HepG2 (cell line): ENCODE measurements around the gene PGP. TPM values are rescaled to one million over a fixed set of nuclear protein-coding genes. Genes with fewer than 3 reads are reported as not detected.

Source experiments
- ATAD3A ChIP-seq: sonication (generic); formaldehyde crosslinking; IDR thresholded peaks from 2 replicates; pipeline ENCODE4 v1.4.0; 2020; ENCODE audit warnings: missing genetic modification reagents
- HNF4G ChIP-seq, 2 experiments: sonication (generic) in 1 of 2; formaldehyde crosslinking in 1 of 2; IDR thresholded peaks; 2 replicates each; pipeline versions ENCODE4 v1.4.0 to v1.6.1; 2011 to 2020; ENCODE audit warnings: borderline replicate concordance in 2 of 2, low read depth in 2 of 2, mild to moderate bottlenecking in 2 of 2, low read length in 1 of 2, missing genetic modification reagents in 1 of 2, moderate library complexity in 1 of 2
- HOXD1 ChIP-seq: sonication (generic); formaldehyde crosslinking; IDR thresholded peaks from 2 replicates; pipeline ENCODE4 v1.5.0; 2020; ENCODE audit warnings: missing genetic modification reagents
- NR2C2 ChIP-seq: sonication (generic); formaldehyde crosslinking; IDR thresholded peaks from 2 replicates; pipeline ENCODE4 v1.4.0; 2020; ENCODE audit warnings: missing genetic modification reagents, mild to moderate bottlenecking, moderate library complexity, borderline replicate concordance
- POLR2A ChIP-seq, 2 experiments: IDR thresholded peaks; 2 replicates each; pipeline ENCODE4 v1.6.1; 2011; ENCODE audit warnings: low read depth in 2 of 2, low read length in 2 of 2, mild to moderate bottlenecking in 1 of 2, moderate library complexity in 1 of 2; ENCODE audit not compliant: insufficient read depth in 1 of 2
- SIX1 ChIP-seq: sonication (generic); formaldehyde crosslinking; IDR thresholded peaks from 2 replicates; pipeline ENCODE4 v1.4.0; 2020; ENCODE audit warnings: missing genetic modification reagents, borderline replicate concordance
- ZBTB1 ChIP-seq: sonication (generic); formaldehyde crosslinking; IDR thresholded peaks from 2 replicates; pipeline ENCODE4 v1.4.0; 2020; ENCODE audit warnings: missing genetic modification reagents, borderline replicate concordance
- ZBTB42 ChIP-seq: sonication (generic); formaldehyde crosslinking; IDR thresholded peaks from 2 replicates; pipeline ENCODE4 v1.5.0; 2020; ENCODE audit warnings: mild to moderate bottlenecking, missing genetic modification reagents
- ZKSCAN5 ChIP-seq: sonication (generic); formaldehyde crosslinking; IDR thresholded peaks from 2 replicates; pipeline ENCODE4 v1.5.1; 2020; ENCODE audit warnings: mild to moderate bottlenecking, missing genetic modification reagents
- ZMYM4 ChIP-seq: sonication (generic); formaldehyde crosslinking; IDR thresholded peaks from 2 replicates; pipeline ENCODE4 v1.8.1; 2023; ENCODE audit warnings: mild to moderate bottlenecking, missing genetic modification reagents
- ZNF251 ChIP-seq: sonication (generic); formaldehyde crosslinking; IDR thresholded peaks from 2 replicates; pipeline ENCODE4 v1.9.0; 2021; ENCODE audit warnings: mild to moderate bottlenecking, missing genetic modification reagents
- ZNF34 ChIP-seq: sonication (generic); formaldehyde crosslinking; IDR thresholded peaks from 2 replicates; pipeline ENCODE4 v1.4.0; 2020; ENCODE audit warnings: mild to moderate bottlenecking, missing genetic modification reagents, borderline replicate concordance
- ZNF543 ChIP-seq: sonication (generic); formaldehyde crosslinking; IDR thresholded peaks from 2 replicates; pipeline ENCODE4 v1.4.0; 2020; ENCODE audit warnings: mild to moderate bottlenecking, missing genetic modification reagents
- ZNF556 ChIP-seq: sonication (generic); formaldehyde crosslinking; IDR thresholded peaks from 2 replicates; pipeline ENCODE4 v1.4.0; 2020; ENCODE audit warnings: mild to moderate bottlenecking, missing genetic modification reagents, borderline replicate concordance
- polyA plus RNA-seq, 8 experiments: library from polyadenylated mRNA; depleted of rRNA in 3 of 8; stranded (reverse) in 7 of 8; unstranded in 1 of 8; fragments of >200 nt; fragmentation: Illumina TruSeq in 4 of 8; extraction: Trizol in 4 of 8; gene quantifications; 2 replicates each; pipeline versions ENCODE4 v1.2.1 to v1.2.3, GENCODE V29; 2011 to 2016; ENCODE audit warnings: low read depth in 4 of 8, missing spikeins in 1 of 8, mixed read lengths in 1 of 8; ENCODE audit not compliant: insufficient read depth in 1 of 8
- total RNA-seq, 5 experiments: library from RNA; depleted of rRNA; stranded (reverse); fragments of >200 nt; fragmentation: Illumina TruSeq; extraction: Trizol; gene quantifications; 2 replicates each; pipeline ENCODE4 v1.2.3, GENCODE V29; 2016; ENCODE audit warnings: low read depth in 1 of 5
- TF ChIP-seq, protein P1 (sequence below): sonication (generic); formaldehyde crosslinking; IDR thresholded peaks from 2 replicates; pipeline ENCODE4 v1.5.1; 2020; ENCODE audit warnings: mild to moderate bottlenecking, missing genetic modification reagents, borderline replicate concordance
- TF ChIP-seq, protein P2 (sequence below): IDR thresholded peaks from 2 replicates; pipeline ENCODE4 v1.6.1; 2016; ENCODE audit warnings: low read depth, control low read depth
- TF ChIP-seq, protein P3 (sequence below): sonication (generic); formaldehyde crosslinking; IDR thresholded peaks from 2 replicates; pipeline ENCODE4 v1.4.0; 2020; ENCODE audit warnings: missing genetic modification reagents; ENCODE audit errors: not compliant biosample characterization

PGP gene
- total and polyA plus RNA-seq, 2 of the 13 experiments (the other 11 are each of a cell fraction or from before 2014, with no cell fraction given), result 7.3 to 18.3 TPM

DNA sequence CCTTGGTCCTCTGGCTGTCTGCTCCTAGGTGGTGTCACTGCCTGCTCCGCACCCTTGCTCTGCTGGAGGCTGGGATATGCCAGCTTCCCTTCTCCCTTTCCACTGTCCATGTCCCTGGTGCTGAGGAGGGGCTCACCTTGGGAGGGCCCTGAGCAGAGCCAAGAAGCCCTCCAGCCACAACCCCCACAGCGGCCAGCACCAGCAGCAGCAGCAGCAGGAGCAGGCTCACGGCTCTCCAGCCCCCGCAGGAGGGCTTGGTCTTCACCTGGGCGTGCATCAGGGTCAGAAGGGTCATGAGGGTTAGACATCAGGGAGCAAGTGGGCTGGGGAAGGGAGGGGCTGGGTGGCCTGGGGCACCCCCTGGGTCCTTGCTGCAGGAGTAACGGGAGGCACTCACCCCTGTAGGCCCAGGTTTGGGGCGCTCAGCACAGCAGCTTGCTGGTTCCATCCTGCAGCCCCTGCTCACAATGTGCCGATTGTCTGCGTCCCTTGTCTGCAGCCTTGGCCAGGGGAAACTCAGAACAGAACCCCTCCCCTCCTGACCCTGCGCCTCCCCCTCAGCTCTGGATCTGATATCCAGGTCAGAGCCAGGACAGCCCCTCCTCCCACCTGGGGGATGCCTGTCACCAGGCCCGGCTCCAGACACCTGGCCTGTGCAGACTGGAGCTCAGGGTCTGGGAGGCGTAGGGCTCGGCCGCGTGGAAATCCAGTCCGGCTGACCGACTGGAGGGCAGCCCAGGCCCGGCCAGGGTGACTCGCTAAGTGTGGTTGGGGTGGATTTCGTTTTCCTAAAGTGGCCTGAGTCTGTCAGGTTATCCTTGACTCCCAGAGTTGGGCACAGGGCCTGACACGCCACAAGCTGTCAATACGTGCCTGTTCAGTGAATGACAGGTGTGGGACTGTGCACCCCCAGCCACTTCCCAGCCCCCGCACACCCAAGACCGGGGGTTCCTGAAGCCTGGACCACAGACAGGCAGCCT, 4.0 kb downstream of the PGP start, which contains the start of gene BRICD5 (continued):
- TF ChIP-seq, protein P1, sequence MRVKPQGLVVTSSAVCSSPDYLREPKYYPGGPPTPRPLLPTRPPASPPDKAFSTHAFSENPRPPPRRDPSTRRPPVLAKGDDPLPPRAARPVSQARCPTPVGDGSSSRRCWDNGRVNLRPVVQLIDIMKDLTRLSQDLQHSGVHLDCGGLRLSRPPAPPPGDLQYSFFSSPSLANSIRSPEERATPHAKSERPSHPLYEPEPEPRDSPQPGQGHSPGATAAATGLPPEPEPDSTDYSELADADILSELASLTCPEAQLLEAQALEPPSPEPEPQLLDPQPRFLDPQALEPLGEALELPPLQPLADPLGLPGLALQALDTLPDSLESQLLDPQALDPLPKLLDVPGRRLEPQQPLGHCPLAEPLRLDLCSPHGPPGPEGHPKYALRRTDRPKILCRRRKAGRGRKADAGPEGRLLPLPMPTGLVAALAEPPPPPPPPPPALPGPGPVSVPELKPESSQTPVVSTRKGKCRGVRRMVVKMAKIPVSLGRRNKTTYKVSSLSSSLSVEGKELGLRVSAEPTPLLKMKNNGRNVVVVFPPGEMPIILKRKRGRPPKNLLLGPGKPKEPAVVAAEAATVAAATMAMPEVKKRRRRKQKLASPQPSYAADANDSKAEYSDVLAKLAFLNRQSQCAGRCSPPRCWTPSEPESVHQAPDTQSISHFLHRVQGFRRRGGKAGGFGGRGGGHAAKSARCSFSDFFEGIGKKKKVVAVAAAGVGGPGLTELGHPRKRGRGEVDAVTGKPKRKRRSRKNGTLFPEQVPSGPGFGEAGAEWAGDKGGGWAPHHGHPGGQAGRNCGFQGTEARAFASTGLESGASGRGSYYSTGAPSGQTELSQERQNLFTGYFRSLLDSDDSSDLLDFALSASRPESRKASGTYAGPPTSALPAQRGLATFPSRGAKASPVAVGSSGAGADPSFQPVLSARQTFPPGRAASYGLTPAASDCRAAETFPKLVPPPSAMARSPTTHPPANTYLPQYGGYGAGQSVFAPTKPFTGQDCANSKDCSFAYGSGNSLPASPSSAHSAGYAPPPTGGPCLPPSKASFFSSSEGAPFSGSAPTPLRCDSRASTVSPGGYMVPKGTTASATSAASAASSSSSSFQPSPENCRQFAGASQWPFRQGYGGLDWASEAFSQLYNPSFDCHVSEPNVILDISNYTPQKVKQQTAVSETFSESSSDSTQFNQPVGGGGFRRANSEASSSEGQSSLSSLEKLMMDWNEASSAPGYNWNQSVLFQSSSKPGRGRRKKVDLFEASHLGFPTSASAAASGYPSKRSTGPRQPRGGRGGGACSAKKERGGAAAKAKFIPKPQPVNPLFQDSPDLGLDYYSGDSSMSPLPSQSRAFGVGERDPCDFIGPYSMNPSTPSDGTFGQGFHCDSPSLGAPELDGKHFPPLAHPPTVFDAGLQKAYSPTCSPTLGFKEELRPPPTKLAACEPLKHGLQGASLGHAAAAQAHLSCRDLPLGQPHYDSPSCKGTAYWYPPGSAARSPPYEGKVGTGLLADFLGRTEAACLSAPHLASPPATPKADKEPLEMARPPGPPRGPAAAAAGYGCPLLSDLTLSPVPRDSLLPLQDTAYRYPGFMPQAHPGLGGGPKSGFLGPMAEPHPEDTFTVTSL, result no peak
- TF ChIP-seq ATAD3A (no peak), ZKSCAN5 (CRISPR knock-in tag) (no peak), ZNF251 (no peak), ZNF556 (CRISPR knock-in tag) (no peak), ZMYM4 (no peak), ZBTB1 (no peak), HNF4G (IDR thresholded peaks at IDR 0.05; ENCODE audit: borderline replicate concordance, low read depth, low read length) (no peak), HNF4G (CRISPR knock-in tag; IDR thresholded peaks at IDR 0.05; ENCODE audit: borderline replicate concordance, low read depth) (0 out of 2 replicates have a peak, but pooled peaks have one; percentile 44), ZNF543 (no peak), POLR2A (IDR thresholded peaks at IDR 0.05; ENCODE audit: insufficient read depth in 1 of 2, low read depth in 2 of 2, low read length in 2 of 2) (peak in 1 of 2 experiments; percentile 33; a peak in 2 of 4 replicates), SIX1 (no peak), HOXD1 (CRISPR knock-in tag) (no peak), ZNF34 (CRISPR knock-in tag) (0 out of 2 replicates have a peak, but pooled peaks have one; percentile 16), NR2C2 (CRISPR knock-in tag) (peak; percentile 58), ZBTB42 (CRISPR knock-in tag) (no peak)
- TF ChIP-seq, protein P2, sequence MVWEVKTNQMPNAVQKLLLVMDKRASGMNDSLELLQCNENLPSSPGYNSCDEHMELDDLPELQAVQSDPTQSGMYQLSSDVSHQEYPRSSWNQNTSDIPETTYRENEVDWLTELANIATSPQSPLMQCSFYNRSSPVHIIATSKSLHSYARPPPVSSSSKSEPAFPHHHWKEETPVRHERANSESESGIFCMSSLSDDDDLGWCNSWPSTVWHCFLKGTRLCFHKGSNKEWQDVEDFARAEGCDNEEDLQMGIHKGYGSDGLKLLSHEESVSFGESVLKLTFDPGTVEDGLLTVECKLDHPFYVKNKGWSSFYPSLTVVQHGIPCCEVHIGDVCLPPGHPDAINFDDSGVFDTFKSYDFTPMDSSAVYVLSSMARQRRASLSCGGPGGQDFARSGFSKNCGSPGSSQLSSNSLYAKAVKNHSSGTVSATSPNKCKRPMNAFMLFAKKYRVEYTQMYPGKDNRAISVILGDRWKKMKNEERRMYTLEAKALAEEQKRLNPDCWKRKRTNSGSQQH (CRISPR knock-in tag), result no peak
- TF ChIP-seq, protein P3, sequence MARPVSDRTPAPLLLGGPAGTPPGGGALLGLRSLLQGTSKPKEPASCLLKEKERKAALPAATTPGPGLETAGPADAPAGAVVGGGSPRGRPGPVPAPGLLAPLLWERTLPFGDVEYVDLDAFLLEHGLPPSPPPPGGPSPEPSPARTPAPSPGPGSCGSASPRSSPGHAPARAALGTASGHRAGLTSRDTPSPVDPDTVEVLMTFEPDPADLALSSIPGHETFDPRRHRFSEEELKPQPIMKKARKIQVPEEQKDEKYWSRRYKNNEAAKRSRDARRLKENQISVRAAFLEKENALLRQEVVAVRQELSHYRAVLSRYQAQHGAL (CRISPR knock-in tag), result no peak
